Gastrocnemius medialis (tissue), 4 donors: ENCODE measurements around the gene HAUS7.

Source experiments
- CTCF ChIP-seq, 5 experiments: fragments of 450-650 bp in 3 of 5; fragments of 200-600 bp in 2 of 5; sonication (generic) in 2 of 5; IDR thresholded peaks in 4 of 5; conservative IDR thresholded peaks in 1 of 5; 1 replicate in 4 of 5; 2 replicates in 1 of 5; pipeline ENCODE4 v1.5.1; 2016 to 2019; ENCODE audit warnings: antibody characterized with exemption in 5 of 5, mild to moderate bottlenecking in 3 of 5, moderate library complexity in 3 of 5
- POLR2A ChIP-seq, 2 donors: fragments of 450-650 bp; IDR thresholded peaks; one replicate each; pipeline ENCODE4 v1.6.1; 2017; ENCODE audit warnings: antibody characterized with exemption in 2 of 2, mild to moderate bottlenecking in 2 of 2, moderate library complexity in 2 of 2

DNA sequence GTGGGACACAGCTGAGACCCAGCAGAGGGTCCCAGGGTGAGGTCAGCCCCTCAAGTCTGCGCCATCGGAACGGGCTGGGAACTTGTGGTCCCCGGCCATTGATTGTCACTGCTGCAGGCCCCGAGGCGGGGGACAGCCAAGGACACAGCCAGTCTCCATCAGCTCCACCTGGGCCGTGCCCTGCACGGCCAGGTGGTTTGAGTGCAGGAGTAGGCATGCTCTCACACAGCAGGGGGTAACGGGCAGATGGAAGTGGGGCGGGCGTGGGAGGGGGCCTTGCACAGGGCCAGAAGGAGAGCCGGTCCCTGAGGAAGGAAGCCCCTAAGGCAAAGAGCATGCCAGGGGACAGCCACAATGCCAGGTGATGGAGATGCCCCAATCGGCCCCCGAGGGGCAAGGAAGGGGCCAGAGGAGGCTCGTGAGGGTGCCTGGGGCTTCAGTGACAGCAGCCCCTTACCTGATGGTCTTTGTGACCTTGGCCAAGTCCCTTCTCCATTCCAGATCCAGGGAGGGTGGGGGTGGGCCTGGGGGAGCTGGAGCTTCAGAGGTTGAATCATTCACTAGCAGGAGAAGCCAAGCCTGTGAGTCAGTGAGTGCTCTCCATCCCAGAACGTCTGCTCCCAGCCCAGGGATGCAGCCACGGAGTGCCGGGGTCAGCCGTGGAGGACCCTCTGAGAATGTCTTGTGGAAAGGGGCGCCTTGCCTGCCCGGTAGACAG, 49.4 kb upstream of the HAUS7 start:
- no peak for TF ChIP-seq CTCF (IDR thresholded peaks at IDR 0.05 in 4 of 5, conservative IDR thresholded peaks at IDR 0.05 in 1 of 5)
- no peak for TF ChIP-seq POLR2A (IDR thresholded peaks at IDR 0.05)
